Keratinocyte (primary cell): ENCODE measurements around the gene FBXO42. TPM values are rescaled to one million over a fixed set of nuclear protein-coding genes. Genes with fewer than 3 reads are reported as not detected.
"Not testable (repeated sequence)": the region's sequence is repeated elsewhere in the genome, so short reads cannot be mapped to it uniquely, and the experiment has no call there.

Experiments used
- DNase-seq: peaks from one replicate; pipeline ENCODE4 v3.0.0-alpha.2; 2011; ENCODE audit warnings: low read depth, missing footprints, low spot score
- FAIRE-seq: peaks from 2 replicates; lab custom pipeline; 2011; peaks lifted over from hg19 to GRCh38; lab: Jason Lieb, UNC
- H2AFZ ChIP-seq: 2 replicates; pipeline ENCODE4 v1.6.0; 2012; ENCODE audit warnings: low read length, control low read depth, inconsistent platforms; ENCODE audit not compliant: control insufficient read depth
- H3K27ac ChIP-seq: 2 replicates; pipeline ENCODE4 v1.5.1; 2011; ENCODE audit warnings: low read length; ENCODE audit not compliant: control insufficient read depth, insufficient read depth
- H3K27me3 ChIP-seq: 3 replicates; pipeline ENCODE4 v1.6.0; 2011; ENCODE audit warnings: low read length; ENCODE audit not compliant: control insufficient read depth, insufficient read depth; ENCODE audit errors: extremely low read depth
- H3K36me3 ChIP-seq, 2 experiments: 2 replicates in 1 of 2; 3 replicates in 1 of 2; pipeline ENCODE4 v1.5.1; 2011; ENCODE audit warnings: low read length in 2 of 2, mild to moderate bottlenecking in 1 of 2; ENCODE audit not compliant: control insufficient read depth in 2 of 2, insufficient read depth in 2 of 2; ENCODE audit errors: extremely low read depth in 1 of 2
- H3K4me1 ChIP-seq: 3 replicates; pipeline ENCODE4 v1.5.1; 2011; ENCODE audit warnings: low read length; ENCODE audit not compliant: control insufficient read depth, insufficient read depth; ENCODE audit errors: extremely low read depth
- H3K4me2 ChIP-seq: 3 replicates; pipeline ENCODE4 v1.6.0; 2011; ENCODE audit warnings: low read depth, low read length; ENCODE audit not compliant: control insufficient read depth, insufficient read depth; ENCODE audit errors: extremely low read depth
- H3K4me3 ChIP-seq, 3 experiments: fragments of 200-600 bp in 1 of 3; sonication (generic) in 1 of 3; 2 replicates in 2 of 3; 3 replicates in 1 of 3; pipeline ENCODE4 v1.5.1; 2011 to 2016; ENCODE audit warnings: low read length in 3 of 3, mild to moderate bottlenecking in 3 of 3, control low read depth in 2 of 3, inconsistent platforms in 1 of 3, low read depth in 1 of 3, mixed read lengths in 1 of 3, mixed run types in 1 of 3, moderate library complexity in 1 of 3; ENCODE audit not compliant: control insufficient read depth in 2 of 3, insufficient read depth in 2 of 3; ENCODE audit errors: extremely low read depth in 1 of 3
- H3K79me2 ChIP-seq: 2 replicates; pipeline ENCODE4 v1.6.0; 2012; ENCODE audit warnings: low read length; ENCODE audit not compliant: control insufficient read depth, insufficient read depth
- H3K9ac ChIP-seq: 3 replicates; pipeline ENCODE4 v1.6.0; 2011; ENCODE audit warnings: low read length; ENCODE audit not compliant: control insufficient read depth, insufficient read depth; ENCODE audit errors: extremely low read depth
- H3K9me1 ChIP-seq: 3 replicates; pipeline ENCODE4 v1.6.0; 2011; ENCODE audit warnings: low read length; ENCODE audit not compliant: control insufficient read depth, insufficient read depth; ENCODE audit errors: extremely low read depth
- H3K9me3 ChIP-seq: 2 replicates; pipeline ENCODE4 v1.5.1; 2012; ENCODE audit warnings: low read depth, low read length; ENCODE audit not compliant: control insufficient read depth
- H4K20me1 ChIP-seq: 3 replicates; pipeline ENCODE4 v1.6.0; 2011; ENCODE audit warnings: low read length; ENCODE audit not compliant: control insufficient read depth, insufficient read depth; ENCODE audit errors: extremely low read depth
- CTCF ChIP-seq, 3 experiments: IDR thresholded peaks in 1 of 3; conservative IDR thresholded peaks in 1 of 3; optimal IDR thresholded peaks in 1 of 3; 2 replicates in 2 of 3; 3 replicates in 1 of 3; pipeline versions ENCODE3 to v1.5.1; 2011; ENCODE audit warnings: low read length in 3 of 3, mild to moderate bottlenecking in 3 of 3, moderate library complexity in 2 of 3, control low read depth in 1 of 3, inconsistent platforms in 1 of 3; ENCODE audit not compliant: insufficient read depth in 2 of 3; ENCODE audit errors: extremely low read depth in 1 of 3
- EZH2 ChIP-seq: IDR thresholded peaks from one replicate; pipeline ENCODE4 v1.6.1; 2012; ENCODE audit warnings: inconsistent platforms, mild to moderate bottlenecking, low read length, moderate library complexity
- dilution Hi-C: fragments of 300-500 bp; cut with MboI; formaldehyde crosslinking; loops from one replicate; pipeline ENCODE4 v1.7.0; 2020; ENCODE audit warnings: low sequenced_read_pairs; ENCODE audit not compliant: extremely low pct_ligation_motif_present
- polyA plus RNA-seq, 5 experiments: library from polyadenylated mRNA; depleted of rRNA in 3 of 5; stranded (reverse) in 3 of 5; stranded (forward) in 1 of 5; unstranded in 1 of 5; fragments of >200 nt; gene quantifications; 1 replicate in 1 of 5; 2 replicates in 3 of 5; 3 replicates in 1 of 5; pipeline versions ENCODE4 v1.2.1 to v1.2.3, GENCODE V29; 2011 to 2012; ENCODE audit warnings: missing spikeins in 2 of 5, low read depth in 1 of 5, low replicate concordance in 1 of 5

FBXO42 gene
- polyA plus RNA-seq, 1 donor (not counting 4 experiments of a cell fraction or from before 2014, with no cell fraction given): 14.1 TPM

GRCh38 chr1:16224472-16224871, 127.8 kb downstream of the FBXO42 start:
- FAIRE-seq: no peak
- TF ChIP-seq EZH2 (no peak), CTCF (optimal IDR thresholded peaks at IDR 0.05 in 1 of 3, IDR thresholded peaks at IDR 0.05 in 1 of 3, conservative IDR thresholded peaks at IDR 0.05 in 1 of 3; ENCODE audit: extremely low read depth in 1 of 3, insufficient read depth in 2 of 3, low read length in 3 of 3) (no peak)
- dilution Hi-C loops: no loop called here

GRCh38 chr1:16222716-16223115, 129.6 kb downstream of the FBXO42 start:
- H3K9ac ChIP-seq, DNase-seq, H3K36me3 ChIP-seq, H3K79me2 ChIP-seq, H3K4me1 ChIP-seq, FAIRE-seq, H3K27ac ChIP-seq, H3K4me2 ChIP-seq, H3K4me3 ChIP-seq, H3K9me3 ChIP-seq, H3K9me1 ChIP-seq, H2AFZ ChIP-seq, dilution Hi-C loops, H4K20me1 ChIP-seq: not testable (repeated sequence)
- peaks cover 18% of the 10 kb centered on the region for H3K27me3 ChIP-seq

More at GRCh38 chr1:16224472-16224871, 127.8 kb downstream of the FBXO42 start:
- Histone ChIP-seq H3K4me1 (no peaks in the 10 kb centered on the region), H3K9me3 (no peaks in the 10 kb centered on the region), H3K4me3 (no peak overlapping the region), H2AFZ (no peak overlapping the region), H3K79me2 (no peaks in the 10 kb centered on the region), H3K27me3 (peaks cover 21% of the 10 kb centered on the region), H4K20me1 (no peaks in the 10 kb centered on the region), H3K4me2 (no peak overlapping the region), H3K9ac (no peak overlapping the region), H3K27ac (no peak overlapping the region), H3K9me1 (no peaks in the 10 kb centered on the region), H3K36me3 (no peaks in the 10 kb centered on the region)
- DNase-seq: no peak

GRCh38 chr1:16221499-16221898, 130.8 kb downstream of the FBXO42 start:
- H3K4me1 ChIP-seq: peaks cover 10% of the 10 kb centered on the region
- H2AFZ ChIP-seq: no peak overlapping the region
- no peaks in the 10 kb centered on the region for H3K79me2 ChIP-seq
- no peaks in the 10 kb centered on the region for H3K9me3 ChIP-seq
- DNase-seq (no peak), FAIRE-seq (no peak)
- dilution Hi-C loops: no loop called here
- no peaks in the 10 kb centered on the region for H3K36me3 ChIP-seq
- no peak overlapping the region for H3K9ac ChIP-seq
- no peak overlapping the region for H3K4me2 ChIP-seq
- H4K20me1 ChIP-seq: no peaks in the 10 kb centered on the region
- TF ChIP-seq CTCF (optimal IDR thresholded peaks at IDR 0.05 in 1 of 3, IDR thresholded peaks at IDR 0.05 in 1 of 3, conservative IDR thresholded peaks at IDR 0.05 in 1 of 3; ENCODE audit: extremely low read depth in 1 of 3, insufficient read depth in 2 of 3, low read length in 3 of 3) (no peak), EZH2 (no peak)
- peaks cover 6% of the 10 kb centered on the region for H3K27me3 ChIP-seq
- no peaks in the 10 kb centered on the region for H3K9me1 ChIP-seq
- H3K27ac ChIP-seq: no peak overlapping the region
- H3K4me3 ChIP-seq: no peak overlapping the region
